SH-SY5Y (cell line): Measurements from ENCODE around the gene PUS7.

Source experiments
- GATA2 ChIP-seq: IDR thresholded peaks from 2 replicates; pipeline ENCODE4 v1.6.1; 2011; ENCODE audit warnings: mild to moderate bottlenecking, low read depth, low read length
- GATA3 ChIP-seq: IDR thresholded peaks from 2 replicates; pipeline ENCODE4 v1.6.1; 2011; ENCODE audit warnings: low read depth, mild to moderate bottlenecking, low read length, moderate library complexity

- TF ChIP-seq GATA2 (no peak), GATA3 (no peak)
These were observed 43.5 kb downstream of the PUS7 start for GRCh38 chr7:105478606-105479005.
